Rectal smooth muscle tissue (tissue), 1 donor: Measurements from ENCODE around the gene CYB5A.

Source experiments
- H3K27ac ChIP-seq: one replicate; pipeline ENCODE4 v1.7.0; 2013; ENCODE audit warnings: low read depth, low read length, inconsistent platforms
- H3K27me3 ChIP-seq: one replicate; pipeline ENCODE4 v1.7.0; 2013; ENCODE audit warnings: low read length; ENCODE audit not compliant: control insufficient read depth, insufficient read depth
- H3K36me3 ChIP-seq: one replicate; pipeline ENCODE4 v1.7.0; 2013; ENCODE audit warnings: low read length; ENCODE audit not compliant: control insufficient read depth, insufficient read depth
- H3K4me1 ChIP-seq: one replicate; pipeline ENCODE4 v1.7.0; 2013; ENCODE audit warnings: low read length; ENCODE audit not compliant: control insufficient read depth, insufficient read depth
- H3K4me3 ChIP-seq: one replicate; pipeline ENCODE4 v1.7.0; 2013; ENCODE audit warnings: low read length
- H3K9ac ChIP-seq: one replicate; pipeline ENCODE4 v1.7.0; 2013; ENCODE audit warnings: low read length

The CYB5A gene

DNA sequence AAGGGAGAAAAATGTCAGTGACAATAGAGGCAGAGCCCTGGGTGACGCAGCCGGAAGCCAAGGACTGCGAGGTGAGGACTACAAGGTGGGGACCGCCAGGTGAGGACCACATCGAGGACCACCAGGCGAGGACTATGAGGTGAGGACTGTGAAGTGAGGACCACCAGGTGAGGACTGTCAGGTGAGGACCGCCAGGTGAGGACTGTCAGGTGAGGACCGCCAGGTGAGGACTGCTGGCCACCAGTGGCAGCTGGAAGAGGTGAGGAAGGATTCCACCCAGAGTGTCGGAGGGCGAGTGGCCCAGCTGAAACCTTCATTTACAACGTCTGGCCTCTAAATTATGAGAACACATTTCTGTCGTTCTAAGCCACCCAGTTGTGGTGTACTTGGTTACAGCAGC is 41.6 kb downstream of the CYB5A start:
- Histone ChIP-seq H3K27ac (peak overlapping the region; percentile 4), H3K9ac (no peak overlapping the region), H3K27me3 (no peaks in the 10 kb centered on the region), H3K4me3 (no peak overlapping the region), H3K4me1 (peaks cover 9% of the 10 kb centered on the region), H3K36me3 (peaks cover 6% of the 10 kb centered on the region)

DNA sequence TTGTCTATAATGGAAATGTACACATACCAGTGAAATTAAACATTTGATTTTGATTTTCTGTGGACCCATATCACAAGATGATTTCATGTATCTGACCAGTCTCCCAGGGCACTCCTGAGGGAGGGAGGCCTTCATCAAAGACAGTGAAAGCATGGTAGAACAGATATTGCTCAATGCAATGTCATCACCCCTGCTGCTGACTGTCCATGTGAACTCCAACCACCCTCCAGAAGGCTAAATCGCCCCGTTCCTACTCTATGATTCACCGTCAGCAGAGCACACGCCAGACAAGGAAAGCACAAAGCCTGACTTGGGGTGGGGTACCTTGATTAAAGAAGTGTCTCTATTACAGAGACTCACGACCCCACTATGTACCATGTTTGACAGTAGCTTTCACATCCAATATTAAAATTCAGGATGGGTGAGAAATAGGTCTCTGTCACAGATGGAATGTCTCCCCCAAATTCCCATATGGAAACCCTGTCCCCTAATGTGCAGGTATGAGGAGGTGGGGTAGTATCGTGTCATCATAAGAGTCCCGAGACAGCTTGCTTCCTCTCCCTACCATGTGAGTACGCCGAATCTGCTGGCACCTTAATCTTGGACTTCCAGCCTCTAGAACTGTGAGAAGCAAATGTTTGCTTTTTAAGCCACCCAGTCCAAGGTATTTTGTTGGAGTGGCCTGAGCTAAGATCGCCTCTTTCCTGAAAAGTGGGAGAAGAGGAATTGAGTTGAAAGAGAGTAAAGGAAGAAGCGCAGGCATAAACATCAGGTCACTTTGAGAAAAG is 42.4 kb downstream of the CYB5A start:
- Histone ChIP-seq H3K9ac (no peak overlapping the region), H3K27me3 (no peaks in the 10 kb centered on the region), H3K4me1 (peaks cover 7% of the 10 kb centered on the region), H3K27ac (no peak overlapping the region), H3K36me3 (peaks cover 6% of the 10 kb centered on the region), H3K4me3 (no peak overlapping the region)

DNA sequence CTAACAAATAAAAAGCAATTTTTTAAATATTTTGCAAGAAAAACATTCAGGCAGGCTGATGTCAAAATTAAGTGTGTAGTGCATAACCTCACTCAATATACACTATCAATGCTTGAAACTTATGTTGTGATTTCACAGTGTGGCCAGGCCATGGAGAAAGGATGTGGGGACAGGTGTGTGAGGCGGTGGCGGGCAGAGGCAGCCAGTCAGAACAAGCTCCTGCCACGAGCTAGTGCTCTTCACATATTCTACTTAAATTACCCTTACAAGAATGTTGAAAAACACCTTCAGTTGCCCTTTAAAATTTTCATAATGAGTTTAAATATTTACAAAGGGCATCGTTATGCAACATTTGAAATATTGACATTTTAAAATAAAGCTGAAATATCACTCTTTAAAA is 43.2 kb downstream of the CYB5A start:
- no peaks in the 10 kb centered on the region for H3K27me3 ChIP-seq
- peaks cover 5% of the 10 kb centered on the region for H3K36me3 ChIP-seq
- no peak overlapping the region for H3K9ac ChIP-seq
- peaks cover 7% of the 10 kb centered on the region for H3K4me1 ChIP-seq
- no peak overlapping the region for H3K4me3 ChIP-seq
- no peak overlapping the region for H3K27ac ChIP-seq

- H3K4me1 ChIP-seq = peaks cover 7% of the 10 kb centered on the region
- H3K36me3 ChIP-seq = peaks cover 2% of the 10 kb centered on the region
- no peak overlapping the region for H3K27ac ChIP-seq
- H3K4me3 ChIP-seq = no peak overlapping the region
- no peak overlapping the region for H3K9ac ChIP-seq
- H3K27me3 ChIP-seq = no peaks in the 10 kb centered on the region
These were observed 43.6 kb downstream of the CYB5A start for GRCh38 chr18:74248189-74248588.

- Histone ChIP-seq H3K4me1 (no peaks in the 10 kb centered on the region), H3K4me3 (no peak overlapping the region), H3K27me3 (no peaks in the 10 kb centered on the region), H3K36me3 (no peaks in the 10 kb centered on the region), H3K9ac (no peak overlapping the region), H3K27ac (no peak overlapping the region)
These were observed 47.2 kb downstream of the CYB5A start for GRCh38 chr18:74244554-74244953.

DNA sequence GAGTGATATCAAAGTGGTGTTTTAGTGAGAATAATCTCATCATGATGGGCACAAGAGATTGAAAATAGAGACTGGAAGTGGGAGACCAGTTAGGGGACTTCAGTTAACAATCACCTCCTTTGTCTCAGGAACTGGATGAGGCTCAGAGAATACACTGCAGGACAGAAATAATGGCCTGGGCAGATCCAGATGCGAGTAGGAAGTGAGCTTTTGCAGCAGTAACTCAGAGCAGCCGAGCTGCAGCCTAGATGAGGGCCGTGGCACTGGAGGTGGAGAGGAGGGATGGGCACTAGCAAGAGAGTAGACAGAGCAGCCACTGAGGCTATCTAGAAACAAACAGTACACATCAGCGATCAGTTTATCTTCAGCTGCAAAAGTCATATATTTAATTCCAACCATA is 48.6 kb downstream of the CYB5A start:
- H3K27ac ChIP-seq = no peak overlapping the region
- H3K9ac ChIP-seq = no peak overlapping the region
- no peaks in the 10 kb centered on the region for H3K36me3 ChIP-seq
- no peak overlapping the region for H3K4me3 ChIP-seq
- H3K4me1 ChIP-seq = no peaks in the 10 kb centered on the region
- no peaks in the 10 kb centered on the region for H3K27me3 ChIP-seq

- Histone ChIP-seq H3K27me3 (no peaks in the 10 kb centered on the region), H3K4me3 (no peak overlapping the region), H3K27ac (no peak overlapping the region), H3K9ac (no peak overlapping the region), H3K4me1 (no peaks in the 10 kb centered on the region), H3K36me3 (no peaks in the 10 kb centered on the region)
These were observed 49.2 kb downstream of the CYB5A start for GRCh38 chr18:74242438-74243096.

GRCh38 chr18:74241970-74242369 is 49.8 kb downstream of the CYB5A start:
- Histone ChIP-seq H3K27ac (no peak overlapping the region), H3K36me3 (no peaks in the 10 kb centered on the region), H3K27me3 (no peaks in the 10 kb centered on the region), H3K4me3 (no peak overlapping the region), H3K9ac (no peak overlapping the region), H3K4me1 (no peaks in the 10 kb centered on the region)

DNA sequence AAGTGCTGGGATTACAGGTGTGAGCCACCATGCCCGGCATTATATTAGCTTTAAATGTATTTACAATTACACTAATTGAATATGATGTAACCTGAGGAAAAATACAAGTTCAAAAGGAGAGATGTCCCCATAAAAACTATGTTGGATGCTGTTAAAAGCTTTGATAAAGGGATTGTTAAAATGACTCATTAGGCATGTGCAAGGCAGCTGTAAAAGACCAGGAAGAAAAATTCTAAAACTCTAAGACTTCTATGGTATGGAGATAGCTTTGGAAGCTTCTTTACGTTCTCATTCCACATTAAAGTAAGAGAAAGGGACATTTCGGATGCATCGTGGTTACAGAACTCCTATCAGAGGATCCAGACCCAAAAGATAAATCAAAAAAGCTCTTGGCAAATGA is 50.3 kb downstream of the CYB5A start:
- H3K4me3 ChIP-seq = no peak overlapping the region
- H3K27ac ChIP-seq = no peak overlapping the region
- H3K4me1 ChIP-seq = no peaks in the 10 kb centered on the region
- H3K27me3 ChIP-seq = no peaks in the 10 kb centered on the region
- H3K36me3 ChIP-seq = no peaks in the 10 kb centered on the region
- H3K9ac ChIP-seq = no peak overlapping the region

GRCh38 chr18:74239567-74239966 is 52.2 kb downstream of the CYB5A start:
- H3K27me3 ChIP-seq = no peaks in the 10 kb centered on the region
- H3K4me1 ChIP-seq = peaks cover 11% of the 10 kb centered on the region
- H3K4me3 ChIP-seq = no peak overlapping the region
- no peak overlapping the region for H3K9ac ChIP-seq
- H3K36me3 ChIP-seq = no peaks in the 10 kb centered on the region
- H3K27ac ChIP-seq = no peak overlapping the region

GRCh38 chr18:74234326-74235171 is 57.2 kb downstream of the CYB5A start:
- Histone ChIP-seq H3K4me1 (peaks cover 16% of the 10 kb centered on the region), H3K36me3 (no peaks in the 10 kb centered on the region), H3K4me3 (peak overlapping the region; percentile 15), H3K9ac (no peak overlapping the region), H3K27ac (peak overlapping the region; percentile 90), H3K27me3 (no peaks in the 10 kb centered on the region)

GRCh38 chr18:74233933-74234325 is 57.8 kb downstream of the CYB5A start:
- H3K4me1 ChIP-seq = peaks cover 16% of the 10 kb centered on the region
- no peak overlapping the region for H3K9ac ChIP-seq
- no peaks in the 10 kb centered on the region for H3K27me3 ChIP-seq
- H3K4me3 ChIP-seq = peak overlapping the region; percentile 5
- H3K36me3 ChIP-seq = no peaks in the 10 kb centered on the region
- peak overlapping the region; percentile 90 for H3K27ac ChIP-seq
